Brain microvascular endothelial cell (primary cell): Measurements from ENCODE around the gene CDPF1.
"Not testable (repeated sequence)": the region's sequence is repeated elsewhere in the genome, so short reads cannot be mapped to it uniquely, and the experiment has no call there.

Experiments used
- DNase-seq: peaks from one replicate; pipeline ENCODE4 v3.0.0-alpha.2; 2020
- H3K27ac ChIP-seq: fragments of 250-450 bp; sonication (Bioruptor Pico); 2 replicates; pipeline ENCODE4 v1.5.1; 2020; ENCODE audit warnings: mild to moderate bottlenecking, moderate library complexity
- H3K27me3 ChIP-seq: fragments of 250-450 bp; sonication (Bioruptor Pico); replicated peaks from 2 replicates; pipeline ENCODE4 v1.5.1; 2020; ENCODE audit warnings: mild to moderate bottlenecking
- H3K36me3 ChIP-seq: fragments of 250-450 bp; sonication (Bioruptor Pico); replicated peaks from 2 replicates; pipeline ENCODE4 v1.5.1; 2020; ENCODE audit warnings: mild to moderate bottlenecking
- H3K4me3 ChIP-seq: 2 replicates; pipeline ENCODE4 v1.5.1; 2011; ENCODE audit warnings: low read depth, mild to moderate bottlenecking, control low read depth, low read length, moderate library complexity
- CTCF ChIP-seq: IDR thresholded peaks from 2 replicates; pipeline ENCODE4 v1.5.1; 2011; ENCODE audit warnings: low read depth, mild to moderate bottlenecking, moderate library complexity, low read length, control low read depth, inconsistent platforms; ENCODE audit errors: missing control alignments
- in situ Hi-C: cut with HindIII; loops from 2 replicates; pipeline ENCODE4 v1.10.0; 2017; ENCODE audit warnings: low sequenced_read_pairs, low pct_ligation_motif_present

CDPF1 gene

GRCh38 chr22:46212195-46212594, 37.9 kb downstream of the CDPF1 start:
- in situ Hi-C loops, result no loop called here
- Histone ChIP-seq H3K27me3 (no peaks in the 10 kb centered on the region), H3K4me3 (no peak overlapping the region), H3K27ac (no peak overlapping the region), H3K36me3 (no peaks in the 10 kb centered on the region)
- TF ChIP-seq CTCF, result no peak
- DNase-seq, result no peak

- TF ChIP-seq CTCF, result no peak
- no peaks in the 10 kb centered on the region for H3K27me3 ChIP-seq
- no peaks in the 10 kb centered on the region for H3K36me3 ChIP-seq
- no peak overlapping the region for H3K27ac ChIP-seq
- H3K4me3 ChIP-seq, result no peak overlapping the region
- no peak for DNase-seq
- in situ Hi-C loops, result no loop called here
Measured at GRCh38 chr22:46209262-46209661, 40.8 kb downstream of the CDPF1 start.

DNA sequence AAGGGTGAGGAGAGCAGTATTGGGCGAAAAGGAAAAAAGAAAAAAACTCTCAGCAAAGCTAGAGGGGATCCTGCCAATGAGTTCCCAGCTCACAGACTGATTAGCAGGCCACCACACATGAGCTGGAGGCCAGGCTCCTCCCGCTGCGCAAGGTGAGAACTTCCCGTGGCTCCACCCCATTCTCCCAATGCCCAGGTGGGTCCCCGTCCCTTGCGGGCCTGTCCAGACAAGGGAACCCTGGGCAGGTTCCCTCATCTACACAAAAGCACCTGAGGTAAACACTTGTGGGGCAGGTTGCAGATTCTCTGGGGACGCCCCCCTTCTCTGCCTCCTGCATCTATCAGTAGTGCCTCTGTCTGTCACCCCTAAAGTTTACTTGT, 46.5 kb downstream of the CDPF1 start:
- in situ Hi-C loops, result no loop called here
- Histone ChIP-seq H3K4me3 (no peak overlapping the region), H3K36me3 (no peaks in the 10 kb centered on the region), H3K27ac (no peak overlapping the region), H3K27me3 (no peaks in the 10 kb centered on the region)
- TF ChIP-seq CTCF, result no peak
- DNase-seq, result no peak

DNA sequence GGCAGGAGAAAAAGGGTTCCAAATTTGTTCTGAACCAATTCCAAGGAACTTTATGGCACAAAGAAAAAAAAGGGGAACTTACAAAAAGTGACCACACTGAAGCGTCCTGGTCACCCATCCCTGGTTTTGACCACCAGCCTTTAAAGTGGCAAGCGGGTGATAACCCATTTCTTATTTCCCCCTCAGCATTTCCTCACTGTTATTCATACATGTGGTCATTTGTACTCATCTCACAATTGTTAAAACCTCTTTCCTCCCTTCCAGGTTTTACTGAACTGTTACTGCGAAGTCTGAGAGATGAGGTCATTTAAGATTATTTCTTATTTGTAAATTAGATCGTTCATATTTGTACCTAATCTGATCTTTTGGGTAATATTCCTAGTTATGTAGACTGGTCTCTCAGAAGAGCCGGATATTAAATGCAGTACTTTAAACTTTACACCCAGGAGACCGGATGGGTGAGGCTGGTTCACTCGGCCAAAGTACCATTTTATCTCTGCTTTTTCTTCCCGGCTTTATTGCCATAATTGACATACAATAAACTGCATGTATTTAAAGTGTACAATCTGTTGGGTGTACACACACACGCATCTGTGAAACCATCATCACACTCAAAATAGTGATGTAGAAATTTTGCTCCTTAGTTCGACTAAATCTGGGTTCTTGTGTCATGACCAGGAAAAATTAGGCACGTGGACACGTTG, 47.0 kb downstream of the CDPF1 start:
- TF ChIP-seq CTCF, result no peak
- no peak overlapping the region for H3K27ac ChIP-seq
- DNase-seq, result no peak
- H3K4me3 ChIP-seq, result no peak overlapping the region
- no peaks in the 10 kb centered on the region for H3K27me3 ChIP-seq
- no peaks in the 10 kb centered on the region for H3K36me3 ChIP-seq
- in situ Hi-C loops, result no loop called here

- in situ Hi-C loops, result no loop called here
- no peaks in the 10 kb centered on the region for H3K27me3 ChIP-seq
- DNase-seq, result no peak
- no peaks in the 10 kb centered on the region for H3K36me3 ChIP-seq
- H3K4me3 ChIP-seq, result no peak overlapping the region
- no peak overlapping the region for H3K27ac ChIP-seq
- TF ChIP-seq CTCF, result no peak
Measured at GRCh38 chr22:46201059-46201757, 48.9 kb downstream of the CDPF1 start.

DNA sequence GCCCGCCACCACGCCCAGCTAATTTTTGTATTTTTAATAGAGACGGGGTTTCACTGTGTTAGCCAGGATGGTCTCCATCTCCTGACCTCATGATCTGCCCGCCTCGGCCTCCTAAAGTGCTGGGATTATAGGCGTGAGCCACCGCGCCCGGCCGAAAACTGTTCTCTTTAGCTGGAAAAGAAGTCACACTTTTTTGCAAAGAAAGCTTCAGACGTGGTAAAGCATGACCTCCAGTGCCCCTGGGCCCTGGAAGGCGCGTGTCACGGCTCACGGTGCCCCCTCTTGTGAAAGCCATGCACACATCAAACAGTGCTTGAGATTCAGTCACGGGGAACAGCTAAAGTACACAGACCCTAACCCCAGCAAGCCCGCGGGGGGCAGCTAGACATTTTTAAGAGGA, 51.3 kb downstream of the CDPF1 start:
- in situ Hi-C loops, DNase-seq, H3K27ac ChIP-seq, H3K36me3 ChIP-seq, H3K27me3 ChIP-seq, H3K4me3 ChIP-seq: not testable (repeated sequence)
